Transverse colon (tissue), 4 donors: ENCODE measurements around the gene MYO1A. TPM values are rescaled to one million over a fixed set of nuclear protein-coding genes. Genes with fewer than 3 reads are reported as not detected.
A peak's percentile ranks its signal among the peaks of the same experiment; 100 is the strongest.

Experiments
- DNase-seq: peaks from one replicate; pipeline ENCODE4 v3.0.0-alpha.2; 2019
- H3K27ac ChIP-seq, 4 donors: fragments of 200-600 bp; sonication (generic); 2 replicates each; pipeline ENCODE4 v1.5.1; 2016 to 2018; ENCODE audit warnings: inconsistent platforms in 4 of 4
- H3K27me3 ChIP-seq: fragments of 200-600 bp; sonication (generic); 2 replicates; pipeline ENCODE4 v1.5.1; 2017; ENCODE audit warnings: inconsistent platforms
- H3K36me3 ChIP-seq, 4 donors: fragments of 200-600 bp; sonication (generic); 2 replicates each; pipeline ENCODE4 v1.5.1; 2017 to 2019; ENCODE audit warnings: inconsistent platforms in 4 of 4
- H3K4me1 ChIP-seq, 4 donors: fragments of 200-600 bp; sonication (generic); 2 replicates each; pipeline ENCODE4 v1.5.1; 2017 to 2020; ENCODE audit warnings: inconsistent platforms in 4 of 4
- H3K4me3 ChIP-seq, 4 donors: fragments of 200-600 bp; sonication (generic); 1 replicate in 1 of 4; 2 replicates in 3 of 4; pipeline versions ENCODE4 v1.5.1 to v1.6.1; 2017 to 2019; ENCODE audit warnings: inconsistent platforms in 4 of 4
- H3K9me3 ChIP-seq, 2 donors: fragments of 200-600 bp; sonication (generic); 2 replicates each; pipeline ENCODE4 v1.5.1; 2017 to 2019; ENCODE audit warnings: inconsistent platforms in 2 of 2
- EP300 ChIP-seq: sonication (generic); formaldehyde crosslinking; IDR thresholded peaks from one replicate; pipeline ENCODE4 v1.6.1; 2017; ENCODE audit warnings: antibody characterized with exemption, low read depth
- POLR2A ChIP-seq: fragments of 450-650 bp; IDR thresholded peaks from one replicate; pipeline ENCODE4 v1.6.1; 2016; ENCODE audit warnings: antibody characterized with exemption, mild to moderate bottlenecking, moderate library complexity
- POLR2AphosphoS5 ChIP-seq, 3 donors: sonication (generic); formaldehyde crosslinking; IDR thresholded peaks; one replicate each; pipeline ENCODE4 v1.6.1; 2016; ENCODE audit warnings: antibody characterized with exemption in 3 of 3
- WGBS, 2 donors: methylation state at CpG; one replicate each; pipeline ENCODE4 v1.1.5; 2018; ENCODE audit warnings: low coverage in 1 of 2; 5-methylcytosine and 5-hydroxymethylcytosine counted together
- in situ Hi-C, 4 donors: fragments of 200-750 bp; cut with MboI; loops; one replicate each; pipeline versions ENCODE4 v1.15.0 to v1.15.1; 2017; ENCODE audit warnings: low sequenced_read_pairs in 3 of 4, low pct_ligation_motif_present in 1 of 4, low pct_unique_long_range_greater_than_20kb in 1 of 4
- intact Hi-C: fragments of 100-400 bp; cut with DNase I; formaldehyde crosslinking; loops from one replicate; pipeline ENCODE4 v1.15.1; 2023; ENCODE audit warnings: low total_unique reads
- total RNA-seq, 4 donors: library from RNA; depleted of rRNA; stranded (reverse); fragments of >200 nt; gene quantifications; one replicate each; pipeline ENCODE4 v1.1.0, GENCODE V29; 2016
- TF ChIP-seq, protein P1 (sequence below), 5 experiments: fragments of 200-600 bp in 3 of 5; fragments of 450-650 bp in 2 of 5; sonication (generic) in 3 of 5; IDR thresholded peaks; 1 replicate in 2 of 5; 2 replicates in 3 of 5; pipeline ENCODE4 v1.5.1; 2016 to 2017; ENCODE audit warnings: antibody characterized with exemption in 5 of 5, inconsistent platforms in 3 of 5, mild to moderate bottlenecking in 2 of 5, moderate library complexity in 1 of 5

MYO1A gene
- 100 to 1,000 TPM; 118 to 234 (median 184) TPM for total RNA-seq

- in situ Hi-C loops (loop anchor here in 1 of 4 donors (10.0 kb wide), 1 partner anchor 45 kb away; the partner anchor contains the start of gene ZBTB39), intact Hi-C loops (no loop called here)
- H3K4me1 ChIP-seq = peaks cover 7 to 30% (median 26%) of the 10 kb centered on the region in 4 donors
- no peaks in the 10 kb centered on the region for H3K36me3 ChIP-seq
- no peaks in the 10 kb centered on the region for H3K27me3 ChIP-seq
- 34% methylated on average over 2 of the region's 2 CpGs; no CpG with 5 or more reads in 1 of the 2 donors for WGBS, 2 donors
- peak in 2 of 3 donors; percentile 41 to 66 for TF ChIP-seq POLR2AphosphoS5 (IDR thresholded peaks at IDR 0.05)
- TF ChIP-seq POLR2A = peak; percentile 62
- no peak for TF ChIP-seq EP300
- peak; percentile 76 for DNase-seq
- H3K9me3 ChIP-seq = no peaks in the 10 kb centered on the region
- peak within 1 kb of the TSS in 3 of 4 donors; percentile 33 to 57 (median 40) for H3K4me3 ChIP-seq
- H3K27ac ChIP-seq = peak within 1 kb of the TSS; percentile 70 to 80 (median 77)
Measured at GRCh38 chr12:57049890-57050289, at the start of gene MYO1A. TSS of gene MYO1A (minus strand) at chr12:57050129. CDS start at chr12:57048323, 1,806 bp downstream.

- Histone ChIP-seq H3K9me3 (no peaks in the 10 kb centered on the region), H3K4me3 (no peak overlapping the region), H3K27ac (peak overlapping the region in 1 of 4 donors; percentile 15), H3K36me3 (peaks cover 0 to 33% (median 10%) of the 10 kb centered on the region in 4 donors), H3K27me3 (no peaks in the 10 kb centered on the region), H3K4me1 (peaks cover 0 to 57% (median 9%) of the 10 kb centered on the region in 4 donors)
- 72 to 90% methylated on average over 6 to 11 of the region's 11 CpGs for WGBS, 2 donors
- intact Hi-C loops = no loop called here
- no peak for TF ChIP-seq EP300
- TF ChIP-seq, protein P1, sequence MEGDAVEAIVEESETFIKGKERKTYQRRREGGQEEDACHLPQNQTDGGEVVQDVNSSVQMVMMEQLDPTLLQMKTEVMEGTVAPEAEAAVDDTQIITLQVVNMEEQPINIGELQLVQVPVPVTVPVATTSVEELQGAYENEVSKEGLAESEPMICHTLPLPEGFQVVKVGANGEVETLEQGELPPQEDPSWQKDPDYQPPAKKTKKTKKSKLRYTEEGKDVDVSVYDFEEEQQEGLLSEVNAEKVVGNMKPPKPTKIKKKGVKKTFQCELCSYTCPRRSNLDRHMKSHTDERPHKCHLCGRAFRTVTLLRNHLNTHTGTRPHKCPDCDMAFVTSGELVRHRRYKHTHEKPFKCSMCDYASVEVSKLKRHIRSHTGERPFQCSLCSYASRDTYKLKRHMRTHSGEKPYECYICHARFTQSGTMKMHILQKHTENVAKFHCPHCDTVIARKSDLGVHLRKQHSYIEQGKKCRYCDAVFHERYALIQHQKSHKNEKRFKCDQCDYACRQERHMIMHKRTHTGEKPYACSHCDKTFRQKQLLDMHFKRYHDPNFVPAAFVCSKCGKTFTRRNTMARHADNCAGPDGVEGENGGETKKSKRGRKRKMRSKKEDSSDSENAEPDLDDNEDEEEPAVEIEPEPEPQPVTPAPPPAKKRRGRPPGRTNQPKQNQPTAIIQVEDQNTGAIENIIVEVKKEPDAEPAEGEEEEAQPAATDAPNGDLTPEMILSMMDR (IDR thresholded peaks at IDR 0.05) = no peak
- TF ChIP-seq POLR2AphosphoS5 (IDR thresholded peaks at IDR 0.05) = no peak
- TF ChIP-seq POLR2A = no peak
- DNase-seq = no peak
- in situ Hi-C loops = no loop called here
Measured at GRCh38 chr12:57099047-57099714, 49.3 kb upstream of the MYO1A start.

DNA sequence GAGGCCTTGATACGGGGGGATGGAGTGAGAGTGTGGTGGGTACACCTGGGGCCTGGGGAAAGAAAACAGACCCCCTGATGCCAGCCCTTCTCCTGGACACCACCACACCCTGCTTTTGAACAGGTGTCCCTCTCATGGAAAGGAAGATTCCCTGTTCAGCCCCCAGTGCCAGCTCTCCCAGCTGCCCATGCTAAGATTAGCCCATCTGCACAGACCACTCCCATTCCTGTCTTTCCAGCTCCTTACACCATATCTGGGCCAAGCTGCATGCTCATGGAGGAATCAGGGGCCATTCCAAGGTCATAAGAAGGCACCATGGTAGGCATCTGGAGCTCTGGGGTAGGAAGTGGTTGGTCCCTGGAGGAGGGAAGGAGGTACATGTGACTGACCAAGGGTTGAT, 48.6 kb upstream of the MYO1A start:
- Histone ChIP-seq H3K9me3 (no peaks in the 10 kb centered on the region), H3K4me1 (peaks cover under 1 to 62% (median 13%) of the 10 kb centered on the region in 4 donors), H3K4me3 (no peak overlapping the region), H3K27ac (no peak overlapping the region), H3K36me3 (peaks cover 0 to 31% (median 9%) of the 10 kb centered on the region in 4 donors), H3K27me3 (no peaks in the 10 kb centered on the region)
- in situ Hi-C loops = no loop called here
- 96 to 100% methylated on average over 1 of the region's 1 CpG for WGBS, 2 donors
- no peak for TF ChIP-seq POLR2A
- no peak for TF ChIP-seq POLR2AphosphoS5 (IDR thresholded peaks at IDR 0.05)
- no peak for TF ChIP-seq EP300
- no peak for DNase-seq
- intact Hi-C loops = no loop called here

DNA sequence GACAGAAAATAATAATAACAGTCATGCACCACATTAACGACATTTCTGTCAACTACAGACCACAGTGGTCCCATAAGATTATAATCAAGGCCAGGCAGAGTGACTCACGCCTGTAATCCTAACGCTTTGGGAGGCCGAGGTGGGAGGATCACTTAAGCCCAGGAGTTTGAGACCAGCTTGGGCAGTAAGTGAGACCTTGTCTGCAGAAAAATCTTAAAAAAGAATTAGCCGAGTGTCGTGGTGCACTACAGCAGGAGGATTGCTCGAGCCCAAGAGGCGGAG, 47.6 kb upstream of the MYO1A start:
- peaks cover 11 to 62% (median 20%) of the 10 kb centered on the region in 4 donors for H3K4me1 ChIP-seq
- 80 to 89% methylated on average over 3 to 8 of the region's 8 CpGs for WGBS, 2 donors
- intact Hi-C loops (no loop called here), in situ Hi-C loops (no loop called here)
- TF ChIP-seq EP300 (no peak), POLR2AphosphoS5 (IDR thresholded peaks at IDR 0.05) (no peak), POLR2A (no peak)
- TF ChIP-seq, protein P1 (IDR thresholded peaks at IDR 0.05) = no peak
- no peak for DNase-seq
- no peaks in the 10 kb centered on the region for H3K9me3 ChIP-seq
- H3K4me3 ChIP-seq = no peak overlapping the region
- H3K27ac ChIP-seq = no peak overlapping the region
- no peaks in the 10 kb centered on the region for H3K27me3 ChIP-seq
- peaks cover 0 to 31% (median 9%) of the 10 kb centered on the region in 4 donors for H3K36me3 ChIP-seq

DNA sequence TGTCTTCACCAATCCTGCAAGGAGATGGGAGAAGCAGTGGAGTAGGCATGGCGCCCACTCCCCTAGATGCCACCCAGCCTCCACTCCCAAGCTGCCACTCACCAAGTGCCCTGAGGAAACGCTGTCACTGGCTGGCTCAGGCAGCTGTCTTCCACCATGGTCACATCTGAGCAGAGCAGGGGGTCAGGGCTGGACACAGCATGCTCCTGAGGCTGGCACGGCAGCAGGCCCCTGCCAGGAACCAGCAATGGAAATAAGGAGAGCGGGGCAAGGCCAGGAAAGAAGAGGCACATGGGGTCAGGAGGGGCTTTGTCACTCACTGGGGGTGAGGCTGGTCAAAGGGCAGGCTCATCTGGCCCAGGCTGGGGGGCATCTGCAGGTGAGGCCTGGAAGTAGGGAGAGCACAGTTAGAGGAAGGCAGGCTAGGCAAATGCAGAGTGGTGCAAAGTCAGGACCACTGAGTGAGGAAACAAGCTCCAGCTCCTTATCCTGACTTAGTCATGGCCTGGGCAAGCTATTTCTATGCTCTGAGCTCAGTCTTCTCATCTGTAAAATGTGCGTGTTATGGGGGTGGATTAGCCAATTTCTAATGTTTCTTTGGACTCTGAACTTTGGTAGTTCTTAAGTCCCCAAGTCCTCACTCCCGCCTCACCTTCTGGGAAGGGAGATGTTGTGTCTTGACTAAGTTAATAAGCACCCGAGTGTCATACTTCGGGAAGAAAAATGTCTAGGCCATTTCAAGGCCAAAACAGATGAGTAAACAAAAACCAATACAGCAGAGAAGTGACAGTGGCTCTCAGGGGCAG, 47.0 kb upstream of the MYO1A start:
- intact Hi-C loops = no loop called here
- whole genome bisulfite sequencing, 2 donors = 87% methylated on average over 3 to 8 of the region's 8 CpGs
- Histone ChIP-seq H3K9me3 (no peaks in the 10 kb centered on the region), H3K27me3 (no peaks in the 10 kb centered on the region), H3K36me3 (peaks cover 0 to 31% (median 9%) of the 10 kb centered on the region in 4 donors), H3K4me3 (no peak overlapping the region), H3K4me1 (peaks cover 11 to 62% (median 20%) of the 10 kb centered on the region in 4 donors), H3K27ac (peak overlapping the region in 1 of 4 donors; percentile 30)
- TF ChIP-seq POLR2AphosphoS5 (IDR thresholded peaks at IDR 0.05) (no peak), POLR2A (no peak), EP300 (no peak)
- TF ChIP-seq, protein P1 (IDR thresholded peaks at IDR 0.05) = no peak
- in situ Hi-C loops = no loop called here
- DNase-seq = no peak
